NCI-H345 treated with DMSO at 0.1 percent for 48 hours (cell line): ENCODE results near the gene ASB18.
"Not testable (repeated sequence)": the region's sequence is repeated elsewhere in the genome, so short reads cannot be mapped to it uniquely, and the experiment has no call there.

ENCODE experiments used
- DNase-seq: peaks from one replicate; lab custom pipeline; 2025; ENCODE audit not compliant: unreplicated experiment; lab: John Stamatoyannopoulos, UW

The ASB18 gene

DNA sequence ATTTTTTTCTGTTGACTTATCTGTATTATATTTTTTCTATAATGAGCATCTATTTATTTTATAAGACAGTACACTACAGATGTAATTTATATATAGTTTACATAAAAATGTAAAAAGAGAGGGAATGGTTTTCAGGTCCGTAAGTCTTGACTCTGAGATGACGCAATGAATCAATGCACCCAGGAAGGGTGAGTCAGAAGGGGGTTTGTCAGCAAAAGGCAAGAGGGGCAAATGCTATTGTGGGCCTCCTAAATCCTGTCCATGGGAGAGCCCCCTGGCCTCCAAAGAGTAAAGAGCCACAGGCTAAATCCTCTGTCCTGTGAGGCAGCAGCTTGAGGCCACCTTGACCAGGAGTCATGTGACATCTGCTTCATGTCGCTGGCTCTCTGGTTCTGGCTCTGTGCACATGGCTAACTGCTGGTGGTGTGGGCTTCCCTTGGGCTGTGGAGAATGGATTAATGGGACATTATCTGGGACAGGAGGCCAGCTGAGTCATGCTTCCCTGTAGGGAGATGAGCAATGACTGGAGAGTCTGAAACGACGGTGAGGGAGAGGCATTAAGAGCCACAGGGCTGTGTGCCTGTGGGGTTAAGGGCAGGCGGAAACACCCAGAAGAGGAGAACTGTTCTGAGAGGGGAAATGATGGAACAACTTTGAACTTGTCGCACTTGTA, 22.8 kb upstream of the ASB18 start:
- DNase-seq, result no peak

DNA sequence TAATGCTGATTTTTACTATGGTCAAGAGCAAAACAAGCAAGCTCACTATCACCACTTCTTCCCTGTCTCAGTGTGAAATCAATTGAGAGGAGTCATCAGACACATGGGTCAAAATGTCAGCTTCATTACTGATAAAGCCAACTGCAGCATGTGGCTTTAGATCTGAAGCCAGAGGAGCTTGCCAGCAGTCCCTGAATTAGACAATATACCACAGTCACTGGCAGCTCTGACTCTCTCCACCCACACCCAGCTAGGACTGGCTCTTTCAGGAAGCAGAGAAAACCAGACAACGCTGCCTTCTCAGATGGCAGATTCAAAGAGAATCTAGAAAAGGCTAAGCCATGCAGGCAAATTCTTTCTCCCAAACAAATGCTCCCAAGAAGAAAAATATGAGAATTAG, 20.0 kb upstream of the ASB18 start:
- DNase-seq, result no peak

DNA sequence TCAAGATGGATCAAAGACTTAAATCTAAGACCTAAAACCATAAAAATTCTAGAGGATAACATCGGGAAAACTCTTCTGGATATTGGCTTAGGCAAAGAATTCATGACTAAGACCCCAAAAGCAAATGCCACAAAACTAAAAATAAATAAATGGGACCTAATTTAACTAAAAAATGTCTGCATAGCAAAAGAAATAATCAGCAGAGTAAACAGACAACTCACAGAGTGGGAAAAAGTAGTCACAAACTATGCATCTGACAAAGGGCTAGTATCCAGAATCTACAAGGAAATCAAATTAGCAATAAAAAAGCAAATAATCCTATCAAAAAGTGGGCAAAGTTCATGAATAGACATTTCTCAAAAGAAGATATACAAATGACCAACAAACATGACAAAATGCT, 18.2 kb upstream of the ASB18 start:
- no peak for DNase-seq

DNA sequence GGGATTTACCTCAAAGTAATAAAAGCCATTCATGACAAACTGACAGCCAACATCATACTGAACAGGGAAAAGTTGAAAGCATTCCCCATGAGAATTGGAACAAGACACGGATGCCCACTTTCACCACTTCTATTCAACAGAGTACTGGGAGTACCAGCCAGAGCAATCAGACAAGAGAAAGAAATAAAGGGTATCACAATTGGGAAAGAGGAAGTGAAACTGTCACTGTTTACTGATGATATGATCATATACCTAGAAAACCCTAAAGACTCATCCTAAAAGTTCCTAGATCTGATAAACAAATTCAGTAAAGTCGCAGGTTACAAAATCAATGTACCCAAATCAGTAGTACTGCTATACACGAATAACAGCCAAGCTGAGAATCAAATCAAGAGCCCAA, 17.2 kb upstream of the ASB18 start:
- DNase-seq, result no peak

DNA sequence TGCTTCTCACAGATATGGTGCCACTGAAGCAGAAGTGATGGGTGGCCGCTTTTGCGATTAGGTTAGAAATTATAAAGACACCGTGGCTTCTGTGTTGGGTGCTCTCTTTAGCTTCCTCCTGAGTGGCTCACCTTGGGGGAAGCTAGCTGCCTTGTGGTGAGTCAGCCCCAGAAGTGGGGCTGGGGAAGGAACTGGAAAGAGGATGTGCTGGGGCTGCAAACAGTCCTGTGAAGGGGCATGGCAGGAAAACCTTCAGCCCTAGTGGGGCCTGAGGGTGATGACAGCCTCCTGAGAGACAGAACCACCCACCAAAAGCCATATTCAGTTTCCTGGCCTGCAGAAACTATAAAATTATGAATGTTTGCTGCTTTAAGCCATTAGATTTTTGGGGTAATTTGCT, 8.9 kb upstream of the ASB18 start:
- DNase-seq, result no peak

DNA sequence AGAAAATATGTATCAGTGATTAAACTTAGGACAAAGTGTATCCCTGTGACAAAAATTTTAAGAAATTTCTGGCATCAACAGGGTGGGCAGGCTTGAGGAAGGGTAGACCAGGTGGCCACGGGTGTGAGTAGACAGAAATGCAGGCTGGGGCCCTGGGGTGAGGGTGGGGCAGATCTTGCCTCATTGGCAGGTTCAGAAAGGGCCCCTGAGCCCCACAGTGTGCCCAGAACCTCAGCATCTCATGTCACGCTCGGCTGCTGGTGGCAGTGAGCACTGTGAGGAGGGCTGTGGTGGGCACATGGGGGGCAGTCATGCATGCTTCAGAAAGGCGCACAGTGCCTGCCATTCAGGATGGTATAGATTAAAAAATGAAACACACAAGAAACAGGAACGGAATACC, 7.6 kb upstream of the ASB18 start:
- no peak for DNase-seq

DNA sequence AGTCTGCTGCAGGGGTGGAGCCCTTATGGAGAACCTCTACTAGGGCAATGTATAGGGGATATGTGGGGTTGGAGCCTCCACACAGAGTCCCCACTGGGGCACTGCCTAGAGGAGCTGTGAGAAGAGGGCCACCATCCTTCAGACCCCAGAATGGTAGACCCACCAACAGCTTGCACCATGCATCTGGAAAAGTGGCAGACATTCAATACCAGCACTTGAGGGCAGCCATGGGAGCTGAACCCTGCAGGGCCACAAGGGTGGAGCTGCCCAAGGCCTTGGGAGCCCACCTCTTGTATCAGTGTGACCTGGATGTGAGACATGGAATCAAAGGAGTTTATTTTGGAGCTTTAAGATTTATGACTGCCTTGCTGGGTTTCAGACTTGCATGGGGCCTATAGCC, 5.7 kb upstream of the ASB18 start:
- DNase-seq, result not testable (repeated sequence)

DNA sequence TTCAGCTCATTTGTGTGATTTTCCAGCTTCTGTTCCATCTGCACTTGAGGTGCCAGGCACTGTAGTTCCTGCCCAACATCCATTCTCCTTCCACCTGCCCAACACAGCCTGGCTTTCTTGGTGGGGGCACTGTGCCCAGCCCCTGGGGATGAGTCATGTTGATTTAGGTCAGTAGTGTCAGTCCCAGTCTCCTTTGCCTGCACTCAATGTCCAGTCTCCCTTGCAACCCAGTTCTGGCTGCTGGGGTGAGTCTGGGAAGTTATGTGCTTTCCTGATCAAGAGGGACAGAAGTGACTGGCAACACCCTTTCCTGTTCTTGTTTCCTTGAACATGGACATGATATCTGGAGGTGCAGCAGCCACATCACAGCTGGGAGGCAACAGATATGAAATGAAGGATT, 1.5 kb upstream of the ASB18 start:
- no peak for DNase-seq

DNA sequence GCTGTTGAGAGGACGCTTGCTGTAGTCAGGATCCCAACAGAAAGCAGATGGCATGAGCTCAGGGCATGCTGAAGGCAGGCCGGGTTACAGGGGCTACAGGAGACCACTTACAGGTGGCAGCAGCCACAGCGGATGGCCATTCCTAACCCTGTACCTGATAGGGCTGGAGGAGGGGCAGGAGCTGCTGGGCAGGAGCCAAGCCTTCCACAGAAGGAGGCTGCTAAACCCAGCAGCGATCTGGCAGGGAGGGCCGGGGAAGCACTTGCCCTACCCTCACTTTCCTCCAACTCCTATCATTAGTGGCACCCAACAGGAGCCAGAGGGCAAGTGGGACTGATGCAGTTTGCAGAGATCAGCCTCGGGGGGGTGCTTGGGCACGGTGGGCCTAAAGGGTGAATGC, 2.0 kb downstream of the ASB18 start:
- no peak for DNase-seq

DNA sequence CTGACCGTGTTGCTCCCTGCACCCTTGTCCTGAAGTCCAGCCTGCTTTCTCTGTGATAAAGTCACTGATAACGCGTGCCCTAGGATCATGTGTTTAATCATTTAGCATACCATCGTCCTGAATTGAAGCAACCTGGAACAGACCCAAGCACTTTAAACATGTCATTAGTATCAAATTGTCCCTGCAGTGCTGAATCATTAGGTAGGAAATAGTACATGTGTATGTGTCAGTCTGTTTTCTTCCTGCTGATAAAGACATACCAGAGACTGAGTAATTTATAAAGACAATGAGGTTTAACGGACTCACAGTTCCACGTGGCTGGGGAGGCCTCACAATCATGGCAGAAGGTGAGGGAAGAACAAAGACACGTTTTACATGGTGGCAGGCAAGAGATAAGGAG, 2.8 kb downstream of the ASB18 start:
- no peak for DNase-seq

DNA sequence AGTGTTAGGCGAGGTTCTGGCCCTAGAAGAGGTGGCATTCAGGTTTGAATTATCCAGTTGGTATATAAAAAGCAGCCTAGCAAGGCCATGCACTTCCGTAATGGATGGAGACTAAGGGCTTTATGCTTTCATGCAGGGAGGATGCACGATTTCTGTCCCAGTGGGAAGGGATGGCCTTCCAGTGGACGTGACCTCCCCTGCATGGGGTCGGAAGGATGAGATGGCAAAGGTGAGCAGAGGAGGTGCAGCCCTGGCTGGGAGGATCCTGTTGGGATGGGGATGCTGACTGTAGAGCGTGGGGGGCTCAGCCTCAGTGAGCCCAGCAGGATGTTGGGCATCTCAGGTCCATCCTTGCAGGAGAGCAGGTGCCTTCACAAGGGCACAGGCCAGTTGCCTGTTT, 4.8 kb downstream of the ASB18 start:
- DNase-seq, result no peak

DNA sequence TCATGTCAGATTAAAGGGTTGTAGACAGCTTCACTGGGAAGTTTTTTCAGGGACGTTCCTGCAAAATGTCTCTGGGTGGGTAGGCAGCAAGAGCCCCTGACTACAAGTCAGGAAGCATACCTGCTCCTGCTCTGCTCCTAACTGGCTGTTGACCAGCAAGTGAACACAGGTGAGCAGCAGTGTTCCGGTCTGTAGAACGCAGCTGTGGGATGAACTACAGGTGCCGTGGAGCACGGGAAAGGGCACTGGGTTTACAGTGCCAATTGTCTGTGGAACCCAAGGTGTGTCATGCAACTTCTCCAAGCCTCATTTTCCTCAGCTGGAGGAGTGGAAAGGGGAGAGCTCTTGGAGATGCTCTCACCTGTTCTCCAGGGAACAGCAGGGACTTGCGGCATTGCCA, 6.6 kb downstream of the ASB18 start:
- DNase-seq, result no peak

DNA sequence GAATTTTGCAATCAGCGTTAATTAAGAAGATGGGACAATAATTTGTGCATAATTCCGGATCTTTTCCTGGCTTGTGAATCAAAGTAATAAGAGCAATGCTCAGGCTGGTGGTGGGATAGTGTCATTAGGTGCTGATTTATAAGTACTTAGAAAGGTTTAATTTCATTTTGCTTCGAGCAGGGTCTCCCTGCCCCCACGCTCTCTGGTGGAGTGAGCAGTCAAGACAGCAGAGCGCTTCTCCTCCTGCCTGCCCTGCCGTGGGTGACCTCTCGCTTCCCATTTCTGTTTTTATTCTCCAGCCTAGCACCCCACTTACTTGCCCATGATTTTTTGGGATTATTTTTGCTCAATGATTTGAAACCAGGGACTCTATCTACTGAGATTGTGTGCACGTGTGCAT, 7.1 kb downstream of the ASB18 start:
- no peak for DNase-seq

DNA sequence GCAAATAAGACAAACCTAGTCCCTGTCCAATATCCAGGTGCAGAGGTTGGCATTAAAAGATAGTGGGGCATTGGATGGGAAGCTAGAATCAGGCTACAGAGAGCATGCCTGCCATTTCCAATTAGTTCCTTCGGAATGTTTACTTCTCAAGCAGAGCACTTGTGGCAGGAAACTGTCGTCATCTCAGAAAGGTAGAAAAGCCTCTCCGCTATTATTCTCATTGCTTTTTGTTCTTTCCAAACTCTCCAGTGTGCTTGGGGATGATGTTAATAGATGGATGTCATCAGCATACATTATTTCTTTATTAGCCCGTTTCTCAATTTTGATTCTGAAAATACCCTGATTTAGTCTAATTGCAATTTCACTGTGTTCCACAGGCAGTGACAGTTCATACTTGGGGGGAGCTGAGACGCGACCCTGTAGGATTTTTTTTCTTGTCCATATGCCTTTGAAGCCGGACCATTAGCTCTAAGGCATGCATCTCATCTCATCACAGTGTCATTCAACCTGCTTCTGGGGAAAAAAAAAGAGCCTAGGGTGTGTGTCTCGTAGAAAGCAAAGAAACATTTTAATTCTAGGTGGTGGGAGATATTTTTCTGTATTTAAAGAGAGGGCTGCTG, 7.7 kb downstream of the ASB18 start:
- no peak for DNase-seq

DNA sequence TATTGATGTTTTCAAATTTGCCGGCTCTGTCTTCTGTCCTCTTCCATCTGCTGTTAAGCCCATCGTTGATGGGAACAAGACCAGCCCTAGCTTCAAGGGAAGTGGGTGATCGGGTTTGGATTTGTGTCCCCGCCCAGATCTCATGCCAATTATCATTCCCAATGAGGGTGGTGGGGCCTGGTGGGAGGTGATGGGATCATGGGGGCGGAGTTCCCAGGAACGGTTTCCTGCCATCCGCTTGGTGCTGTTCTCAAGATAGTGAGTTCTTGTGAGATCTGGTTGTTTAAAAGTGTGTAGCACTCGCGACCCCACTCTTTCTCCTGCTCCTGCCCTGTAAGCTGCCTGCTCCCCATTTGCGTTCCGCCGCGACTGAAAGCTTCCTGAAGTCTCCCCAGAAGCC, 9.5 kb downstream of the ASB18 start:
- no peak for DNase-seq

DNA sequence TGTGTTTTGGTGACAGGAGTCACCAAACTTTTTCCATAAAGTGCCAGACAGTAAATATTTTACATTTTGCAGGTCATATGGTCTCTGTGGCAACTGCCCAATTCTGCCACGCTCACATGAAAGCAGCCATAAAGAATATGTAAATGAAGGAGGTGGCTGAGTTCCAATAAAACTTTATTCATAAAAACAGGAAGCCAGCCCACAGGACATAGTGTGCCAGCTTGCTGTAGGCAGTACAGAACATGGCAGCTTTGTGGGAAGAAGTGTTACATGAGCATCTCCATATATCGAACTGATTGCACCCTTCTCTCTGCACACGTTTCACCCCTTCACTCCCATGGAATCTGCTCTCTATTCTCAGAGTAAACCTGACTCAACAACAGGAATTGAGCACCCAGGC, 10.2 kb downstream of the ASB18 start:
- DNase-seq, result no peak

DNA sequence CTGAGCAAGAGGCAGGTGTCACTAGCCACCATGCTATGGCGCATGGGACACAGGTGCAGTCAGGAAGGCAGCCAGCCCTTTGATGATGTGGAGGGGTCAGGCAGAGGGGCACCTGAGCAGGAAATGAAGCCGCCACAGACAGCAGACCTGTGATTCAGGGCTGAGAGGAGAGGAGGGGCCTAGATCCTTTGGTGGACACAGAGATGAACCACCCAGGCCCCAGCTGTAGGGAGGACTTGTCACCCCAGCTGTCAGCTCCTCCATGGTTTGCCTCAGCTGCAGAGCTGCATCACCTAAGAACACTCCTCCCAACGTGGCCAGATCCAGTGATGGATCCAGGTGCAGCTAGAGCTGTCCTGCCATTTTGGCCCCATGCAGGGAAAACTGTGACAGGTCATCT, 11.6 kb downstream of the ASB18 start:
- DNase-seq, result no peak

DNA sequence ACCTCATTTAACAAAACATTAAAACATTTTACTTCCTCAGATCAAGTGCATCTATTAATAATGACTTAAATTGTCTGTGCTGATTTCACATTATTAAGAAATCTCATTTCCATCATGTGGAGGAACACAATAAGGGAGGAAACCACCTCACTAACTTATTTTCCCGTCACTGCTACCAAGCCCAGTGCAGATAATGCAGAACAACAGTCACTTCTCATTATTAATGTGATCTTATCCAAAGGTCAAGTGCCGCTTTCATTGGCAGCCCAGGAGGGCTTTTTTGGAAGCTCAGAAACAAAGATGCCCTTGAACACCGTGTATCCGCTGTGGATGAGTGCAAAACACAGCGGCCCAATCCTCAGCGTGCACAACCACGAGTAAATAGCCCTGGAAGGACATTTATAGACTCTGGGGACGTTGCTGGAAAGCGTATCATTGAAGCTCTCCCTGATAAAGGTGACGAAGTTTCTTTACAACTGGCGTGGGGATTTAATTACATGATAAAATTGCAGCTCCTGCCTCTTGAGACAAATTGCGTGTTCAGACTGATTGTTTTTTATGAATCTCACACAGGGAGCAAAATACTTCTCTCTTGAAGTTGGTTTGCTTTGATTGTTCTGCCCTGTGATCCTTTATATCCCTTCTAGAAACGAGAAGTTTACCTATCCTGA, 13.2 kb downstream of the ASB18 start:
- no peak for DNase-seq

DNA sequence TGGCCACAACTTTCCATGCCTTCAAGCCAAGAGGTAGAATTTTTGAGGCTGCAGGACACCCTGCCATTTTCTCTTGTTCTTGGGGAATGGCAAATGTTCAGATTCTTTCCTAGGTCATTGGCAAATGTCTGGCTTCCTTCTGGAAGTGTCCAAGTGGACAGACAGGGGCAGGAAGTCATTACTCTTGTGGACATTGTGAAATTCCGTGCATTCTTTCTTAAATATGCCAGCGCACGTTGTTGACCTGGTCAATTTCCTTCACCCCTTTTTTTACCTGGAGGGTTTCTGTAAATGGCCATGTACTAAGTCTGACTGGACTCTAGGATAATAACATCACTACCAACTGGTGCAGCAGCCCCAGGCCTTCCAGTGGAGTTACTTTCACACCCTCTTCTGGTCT, 13.9 kb downstream of the ASB18 start:
- no peak for DNase-seq

DNA sequence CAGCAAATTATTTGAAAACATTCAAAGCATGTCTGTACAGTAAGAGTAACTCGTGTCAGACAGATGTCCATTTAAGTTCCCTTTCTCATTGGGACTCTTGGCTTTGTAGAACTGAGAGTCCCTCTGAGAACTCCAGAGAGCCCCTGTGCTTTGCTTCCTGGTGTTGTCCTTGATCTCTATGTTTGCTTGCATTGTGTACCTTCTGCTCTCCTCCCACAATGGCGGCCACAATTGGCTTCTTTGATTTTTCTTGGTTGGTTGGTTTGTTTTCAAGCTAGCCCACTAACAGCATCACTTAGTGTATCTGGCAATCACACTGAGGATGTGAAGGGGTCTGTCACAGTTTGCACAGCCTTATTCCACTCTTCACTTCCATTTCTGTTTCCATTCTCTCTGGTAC, 15.1 kb downstream of the ASB18 start:
- no peak for DNase-seq

DNA sequence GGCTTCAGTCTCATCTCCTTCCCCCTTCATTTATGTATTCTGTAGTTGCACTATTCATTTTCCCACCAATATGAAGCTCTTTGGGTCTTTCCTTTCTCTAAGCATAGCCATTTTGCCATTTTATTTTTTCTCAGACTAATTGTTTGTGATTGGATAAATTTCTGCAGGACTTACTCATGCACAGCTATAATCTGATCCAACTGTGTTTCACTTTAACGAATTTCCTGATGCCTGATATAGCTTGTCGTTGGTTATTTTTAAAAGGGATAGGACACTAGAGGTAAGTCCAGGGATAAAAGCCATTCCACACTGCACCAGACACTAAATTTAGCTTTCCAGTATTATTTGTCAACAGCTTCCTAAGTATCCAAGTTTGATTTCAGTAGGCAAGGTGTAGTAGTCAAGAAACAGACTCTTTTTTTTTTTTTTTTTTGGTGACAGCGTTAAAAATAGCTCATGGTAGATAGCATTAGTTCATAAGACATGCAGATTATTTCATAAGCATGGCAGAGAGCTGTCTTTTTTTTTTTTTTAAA, 17.4 kb downstream of the ASB18 start:
- DNase-seq, result no peak

DNA sequence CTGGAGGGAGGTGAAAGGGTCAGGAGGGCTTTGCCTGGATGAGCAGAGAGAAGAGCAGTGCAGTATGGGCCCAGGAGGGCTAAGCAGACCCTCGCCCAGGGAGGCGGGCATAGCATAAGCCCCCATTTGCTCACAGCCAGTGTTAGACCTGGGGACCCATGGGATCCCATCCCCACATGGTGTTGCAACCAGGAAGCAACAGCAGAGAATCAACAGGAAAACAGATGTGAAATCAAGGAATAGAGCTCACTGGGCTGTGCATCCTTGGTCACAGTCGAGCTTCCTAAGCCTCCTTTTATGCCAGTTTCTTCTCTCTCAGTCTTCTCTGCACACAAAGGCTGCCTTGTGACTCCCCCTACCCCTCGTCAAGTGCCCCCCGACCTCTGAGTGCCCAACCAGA, 19.9 kb downstream of the ASB18 start:
- no peak for DNase-seq
